Measurements from ENCODE around the gene LSM10. TPM values are rescaled to one million over a fixed set of nuclear protein-coding genes. Genes with fewer than 3 reads are reported as not detected.
A peak's percentile ranks its signal among the peaks of the same experiment; 100 is the strongest.

LSM10 gene
- total RNA-seq, 1 experiment from 2014 or later, result 7.1 TPM

DNA sequence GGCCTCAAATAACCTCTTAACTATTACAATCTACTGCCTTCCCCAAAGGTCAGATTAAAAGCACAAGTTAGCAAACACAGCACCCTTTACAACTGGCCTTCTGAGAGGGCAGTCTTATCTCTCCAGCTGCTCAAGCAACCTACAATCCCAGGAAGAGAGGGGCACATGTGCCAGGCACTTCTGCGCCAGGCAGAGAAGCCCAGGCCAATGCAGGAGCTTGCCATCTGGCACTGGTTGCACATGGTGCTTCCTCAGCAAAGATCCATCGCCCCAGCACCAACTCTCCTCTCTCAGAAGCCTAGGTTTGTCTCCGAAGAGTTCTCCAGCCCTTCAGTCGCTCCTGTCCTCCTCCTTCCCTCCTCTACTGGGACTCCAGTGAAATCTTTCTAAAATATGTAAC is 14.5 kb downstream of the LSM10 start:
- no peak for DNase-seq (ENCODE audit: low spot score)

DNA sequence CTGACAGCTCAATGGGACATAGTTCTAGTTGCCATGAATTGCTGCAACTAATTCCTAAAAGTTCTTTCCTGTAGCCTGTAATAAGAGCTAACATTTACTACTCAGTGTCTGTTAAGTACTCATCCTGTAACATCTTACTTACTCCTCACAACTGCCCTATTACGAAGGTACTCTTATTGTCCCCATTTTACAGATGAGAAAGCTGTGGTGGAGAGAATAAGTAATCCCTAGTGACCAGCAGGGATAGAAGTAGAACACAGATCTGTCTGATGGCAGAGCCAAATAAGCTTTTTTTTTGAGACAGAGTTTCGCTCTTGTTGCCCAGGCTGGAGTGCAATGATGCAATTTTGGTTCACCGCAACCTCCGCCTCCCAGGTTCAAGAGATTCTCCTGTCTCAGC is 15.0 kb downstream of the LSM10 start:
- no peak for DNase-seq (ENCODE audit: low spot score)

DNA sequence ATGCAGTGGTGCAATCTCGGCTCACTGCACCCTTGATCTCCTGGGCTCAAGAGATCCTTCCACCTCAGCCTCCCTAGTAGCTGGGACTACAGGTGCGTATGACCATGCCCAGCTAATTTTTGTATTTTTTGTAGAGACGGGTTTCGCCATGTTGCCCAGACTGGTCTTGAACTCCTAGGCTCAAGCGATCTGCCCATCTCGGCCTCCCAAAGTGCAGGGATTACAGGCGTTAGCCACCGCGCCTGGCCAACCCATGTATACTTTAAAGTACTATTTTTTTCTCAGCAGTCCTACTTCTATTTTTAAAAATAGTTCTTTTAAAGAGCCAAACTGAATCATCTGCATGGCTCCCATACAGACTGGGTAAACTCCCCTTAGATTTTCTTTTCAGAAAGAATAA is 15.5 kb downstream of the LSM10 start:
- DNase-seq (ENCODE audit: low spot score), result no peak

DNA sequence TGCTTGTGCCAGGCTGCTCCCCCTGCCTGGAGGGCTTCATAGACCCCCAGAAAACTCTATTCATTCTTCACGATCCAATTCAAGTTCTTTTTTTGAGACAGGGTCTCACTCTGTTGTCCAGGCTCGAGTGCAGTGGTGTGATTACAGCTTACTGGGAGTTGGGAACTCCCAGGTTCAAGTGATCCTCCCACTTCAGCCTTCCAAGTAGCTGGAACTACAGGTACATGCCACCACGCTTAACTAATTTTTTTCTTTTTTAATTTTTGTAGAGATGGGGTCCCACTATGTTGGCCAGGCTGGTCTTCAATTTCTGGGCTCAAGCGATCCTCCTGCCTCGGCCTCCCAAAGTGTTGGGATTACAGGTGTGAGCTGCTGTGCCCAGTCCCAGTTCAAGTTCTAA is 16.3 kb downstream of the LSM10 start:
- no peak for DNase-seq (ENCODE audit: low spot score)

DNA sequence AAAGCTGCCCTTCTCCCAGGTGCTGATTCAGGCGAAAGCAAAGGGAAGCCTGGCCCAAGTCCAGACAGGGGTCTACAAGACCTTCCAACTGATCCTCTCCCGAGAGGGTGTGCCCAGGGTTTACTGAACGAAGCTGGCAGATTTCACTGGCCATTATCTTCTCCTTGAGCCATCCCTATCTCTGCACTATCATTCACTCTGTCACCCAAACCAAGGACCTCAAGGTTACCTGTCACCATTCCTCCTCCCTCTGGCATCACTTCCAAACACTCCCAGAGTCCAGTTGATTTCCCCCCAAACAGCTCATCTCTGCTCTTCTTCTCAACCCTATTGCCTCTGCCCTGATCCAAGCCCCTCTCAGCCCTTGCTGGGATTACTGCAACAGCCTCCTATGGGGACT is 16.9 kb downstream of the LSM10 start:
- no peak for DNase-seq (ENCODE audit: low spot score)

DNA sequence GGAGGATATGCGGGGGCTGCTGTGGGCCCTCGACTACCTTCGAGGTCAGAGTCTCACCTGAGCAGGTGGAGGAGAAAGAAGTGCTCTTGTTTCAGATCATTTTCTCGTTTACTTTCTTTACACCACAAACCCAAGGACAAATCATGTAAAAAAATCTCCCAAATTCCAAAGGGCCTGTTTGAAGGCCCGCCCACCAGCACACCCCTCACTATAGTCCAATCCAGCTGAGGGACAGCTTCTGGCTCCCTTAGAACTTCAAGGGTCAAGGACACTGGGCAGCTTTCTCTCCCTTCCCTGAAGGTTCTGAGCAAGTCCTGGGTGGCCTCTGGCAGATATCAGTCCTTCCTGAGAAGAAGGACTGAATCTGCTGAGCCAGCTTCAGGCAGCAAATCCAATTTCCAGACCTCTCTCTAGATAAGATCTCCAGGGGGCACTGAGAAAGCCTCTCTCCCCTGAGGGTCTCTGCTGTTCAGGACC is 17.5 kb downstream of the LSM10 start:
- no peak for DNase-seq (ENCODE audit: low spot score)

DNA sequence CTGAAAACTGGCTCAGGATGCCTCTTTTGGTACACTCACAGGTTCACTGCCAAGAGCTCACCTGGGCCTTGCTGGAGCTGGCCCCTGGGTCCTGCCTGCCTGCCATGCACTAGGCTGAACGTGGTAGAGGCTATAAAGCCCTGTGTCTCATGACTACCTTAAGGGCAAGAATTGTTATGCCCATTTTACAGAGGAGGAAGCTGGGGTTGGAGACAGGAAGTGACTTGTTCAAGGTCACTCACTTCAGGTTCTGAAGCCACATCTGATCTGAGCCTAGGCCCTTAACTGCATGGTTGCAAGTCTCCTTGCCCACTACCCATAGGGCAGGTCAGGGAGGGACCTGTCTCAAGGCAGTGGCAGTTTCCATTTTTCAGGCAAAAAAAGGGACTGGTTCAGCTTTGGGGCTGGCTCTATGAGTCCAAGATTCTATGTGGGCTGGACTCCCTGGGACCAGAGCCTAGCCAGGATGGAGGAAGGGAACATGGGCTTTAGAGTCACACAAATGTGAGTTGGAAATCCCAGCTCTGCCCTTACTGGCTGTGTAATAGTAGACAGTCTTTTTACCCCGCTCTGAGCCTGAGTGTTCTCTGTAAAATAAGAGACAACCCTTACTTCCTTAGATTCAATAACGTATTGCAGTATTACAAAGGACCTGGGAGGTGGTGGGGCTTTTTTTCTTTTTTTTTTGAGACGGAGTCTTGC is 19.8 kb downstream of the LSM10 start:
- DNase-seq (ENCODE audit: low spot score), result no peak

DNA sequence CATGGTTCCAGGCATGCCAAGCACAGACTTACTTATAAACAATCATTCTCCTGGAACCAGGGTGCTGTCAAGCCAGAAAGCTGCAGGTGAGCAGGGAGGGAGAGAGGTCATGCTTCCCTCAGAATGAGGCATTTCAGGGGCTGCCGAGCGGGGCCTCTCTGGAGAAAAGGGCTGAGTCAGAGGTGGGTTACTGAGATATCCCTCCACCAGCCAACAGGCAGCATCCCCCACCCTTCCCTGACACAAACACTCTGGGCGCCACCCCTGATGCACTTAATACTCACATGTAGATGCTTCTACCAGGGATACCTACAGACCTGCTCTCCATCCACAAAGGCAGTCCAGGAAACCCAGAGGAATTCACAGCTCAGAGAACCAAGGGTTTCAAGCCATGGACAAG is 25.1 kb downstream of the LSM10 start:
- no peak for DNase-seq (ENCODE audit: low spot score)

DNA sequence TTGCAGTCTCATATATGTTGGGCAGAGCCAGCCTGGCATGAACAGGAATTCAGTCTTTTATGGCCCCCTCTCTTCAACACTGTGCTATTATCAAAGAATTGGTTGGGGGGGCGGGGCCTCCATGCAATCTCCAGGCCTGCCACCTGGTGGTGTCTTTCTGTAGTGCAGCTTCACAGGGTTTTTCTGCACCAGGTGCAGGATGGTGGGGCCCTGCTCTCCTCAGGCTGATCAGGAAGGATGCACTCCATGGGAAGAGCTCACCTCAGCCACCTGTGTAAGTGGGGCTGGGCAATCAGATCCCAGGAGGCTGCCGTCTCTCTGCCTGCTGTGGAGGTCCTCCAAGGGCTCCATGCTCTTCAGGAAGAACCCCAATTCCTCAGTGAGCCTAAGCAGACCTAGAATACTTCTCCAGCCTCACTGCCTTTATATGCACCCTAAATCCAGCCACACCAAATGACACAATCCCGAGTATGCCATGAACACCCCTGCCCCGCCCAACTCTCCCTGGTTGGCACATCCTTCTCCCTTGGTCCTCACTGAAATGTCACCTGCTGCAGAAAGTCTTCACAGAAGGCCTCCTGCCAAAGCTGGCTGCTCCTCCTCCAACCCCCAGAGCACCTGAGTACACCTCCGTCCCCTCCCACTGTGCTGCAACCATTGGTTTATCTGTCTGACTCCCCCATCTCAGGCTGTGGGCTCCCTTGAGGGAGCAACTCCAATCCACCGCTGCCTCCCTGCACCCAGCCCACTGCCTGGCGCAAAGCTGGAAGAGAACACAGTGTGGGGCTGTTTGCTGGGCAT is 28.4 kb downstream of the LSM10 start:
- peak; percentile 48 for DNase-seq (ENCODE audit: low spot score)

DNA sequence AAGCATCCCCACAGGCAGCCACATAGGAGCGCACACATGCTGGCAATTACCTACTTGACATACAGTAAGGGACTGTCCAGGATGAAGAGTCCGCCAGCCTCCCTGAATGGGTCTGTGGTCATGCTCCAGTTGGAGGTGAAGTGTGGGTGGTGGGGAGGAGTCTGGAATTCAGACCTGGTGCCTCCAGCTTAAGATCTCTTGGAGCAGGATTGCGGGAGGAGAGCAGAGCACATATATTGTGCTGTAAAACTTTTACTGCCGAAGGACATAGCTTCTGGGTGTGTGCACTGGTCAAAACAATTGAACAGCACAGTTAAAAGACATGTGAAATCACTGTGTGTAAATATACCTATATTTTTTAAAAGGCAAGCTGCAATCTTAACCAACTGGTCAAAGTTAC is 29.9 kb downstream of the LSM10 start:
- no peak for DNase-seq (ENCODE audit: low spot score)

DNA sequence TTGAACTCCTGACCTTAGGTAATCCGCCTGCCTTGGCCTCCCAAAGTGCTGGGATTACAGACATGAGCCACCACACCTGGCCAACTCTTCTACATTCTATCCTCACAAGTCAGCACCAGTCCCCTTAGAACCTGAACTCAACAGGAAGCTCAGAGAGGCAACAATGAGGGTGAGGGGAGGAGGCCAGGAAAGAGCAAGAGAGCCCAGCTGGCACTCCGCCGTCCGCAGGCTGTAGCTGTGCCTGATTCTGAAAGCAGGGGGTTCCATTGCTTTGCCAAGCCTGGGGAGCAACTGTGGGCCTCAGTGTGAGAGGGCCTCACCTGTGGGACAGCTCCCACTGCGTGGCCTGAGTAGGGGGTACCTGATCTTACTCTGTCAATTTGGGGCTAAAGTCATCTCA is 30.6 kb downstream of the LSM10 start:
- DNase-seq (ENCODE audit: low spot score), result no peak

DNA sequence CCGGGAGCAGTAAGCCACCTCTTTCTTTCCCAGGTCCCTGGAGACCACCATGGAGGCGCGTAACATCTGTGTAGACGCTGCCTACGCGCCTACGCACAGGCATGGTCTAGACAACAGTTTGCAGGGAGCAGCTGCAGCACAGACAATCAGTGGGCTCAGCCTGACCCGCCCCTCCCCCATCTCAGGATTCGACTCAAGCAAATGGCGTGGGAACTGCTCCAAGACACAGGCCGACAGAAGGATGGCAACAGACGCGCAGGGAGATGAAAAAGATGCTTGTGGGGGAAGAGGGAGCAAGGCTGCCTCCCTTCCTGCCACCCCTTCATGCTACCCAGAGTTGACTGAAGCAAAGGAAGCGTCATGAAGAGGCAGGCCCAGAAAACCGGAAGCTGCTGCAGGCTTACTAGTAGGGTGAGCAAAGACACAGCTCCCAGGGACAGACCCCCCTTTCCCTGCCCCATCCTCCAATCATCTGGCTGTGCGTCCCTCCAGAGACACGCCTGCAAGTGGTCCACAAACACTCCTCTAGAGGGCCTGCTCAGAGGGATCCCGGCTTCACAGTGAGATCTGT is 31.5 kb downstream of the LSM10 start:
- no peak for DNase-seq (ENCODE audit: low spot score)

DNA sequence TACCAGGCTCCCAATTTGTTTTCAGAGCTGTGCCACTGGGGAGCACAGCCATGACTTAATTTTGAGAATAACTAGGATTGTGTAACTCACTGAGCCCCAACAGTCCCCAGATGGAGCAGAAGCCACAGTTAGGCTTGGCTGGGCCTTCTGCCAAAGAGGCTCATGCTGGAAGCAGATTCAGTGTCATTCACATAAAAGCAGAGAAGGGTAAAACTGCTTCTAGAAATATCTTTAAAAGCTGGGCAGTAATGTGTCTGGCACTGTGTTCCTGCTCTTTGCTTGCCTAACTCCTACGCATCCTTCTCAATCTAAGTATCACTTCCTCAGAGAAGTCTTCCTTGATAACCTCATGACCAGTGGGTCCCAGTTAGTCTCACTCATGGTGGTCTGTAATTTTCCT is 32.3 kb downstream of the LSM10 start:
- no peak for DNase-seq (ENCODE audit: low spot score)

DNA sequence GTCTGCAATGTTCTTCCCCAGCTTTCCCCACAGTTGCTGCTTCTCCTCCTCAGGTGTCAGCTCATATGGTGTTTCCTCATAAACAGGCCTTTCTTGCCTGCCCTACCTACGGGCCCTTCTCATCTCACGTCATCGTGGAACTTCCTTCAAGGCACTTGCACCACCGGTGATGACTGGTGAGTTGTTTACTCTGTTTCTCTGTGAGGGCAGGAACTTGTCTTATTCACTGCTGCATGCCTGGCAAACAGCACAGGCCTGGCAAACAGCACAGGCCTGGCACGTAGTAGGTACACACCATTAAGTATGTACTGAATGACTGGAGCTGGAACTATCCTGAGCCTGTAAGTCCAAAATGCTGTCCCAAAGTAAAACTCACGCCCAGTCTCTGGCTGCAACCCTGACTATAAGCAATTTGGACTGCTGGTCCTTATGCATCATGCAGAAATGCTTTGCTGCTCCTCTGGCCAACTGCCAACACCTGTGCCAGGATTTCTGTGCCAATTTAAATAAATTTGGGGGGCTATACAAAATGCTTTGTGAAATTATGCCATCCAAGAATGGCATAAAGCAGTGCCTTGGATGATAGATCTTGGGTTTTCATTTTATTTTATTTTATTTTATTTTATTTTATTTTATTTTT is 37.7 kb downstream of the LSM10 start:
- no peak for DNase-seq (ENCODE audit: low spot score)

DNA sequence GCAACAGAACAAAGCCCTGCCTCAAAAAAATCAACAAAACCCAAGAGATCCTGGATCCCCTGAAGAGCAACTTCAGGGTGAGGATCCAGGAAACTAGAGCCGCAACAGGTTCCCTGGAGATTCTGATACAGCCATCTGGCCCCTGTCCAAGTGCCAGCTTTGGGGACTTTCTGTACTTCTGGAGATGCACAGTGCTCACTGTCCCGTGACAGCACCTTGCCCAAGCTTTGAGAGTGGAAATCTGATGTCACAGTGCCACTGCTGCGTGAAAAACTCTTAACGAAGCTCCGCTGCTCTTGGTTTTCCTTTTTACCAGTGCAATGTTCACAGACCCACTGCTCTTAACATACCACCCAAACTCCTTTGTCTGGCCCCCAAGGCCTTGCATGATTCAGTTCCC is 38.3 kb downstream of the LSM10 start:
- DNase-seq (ENCODE audit: low spot score), result no peak

DNA sequence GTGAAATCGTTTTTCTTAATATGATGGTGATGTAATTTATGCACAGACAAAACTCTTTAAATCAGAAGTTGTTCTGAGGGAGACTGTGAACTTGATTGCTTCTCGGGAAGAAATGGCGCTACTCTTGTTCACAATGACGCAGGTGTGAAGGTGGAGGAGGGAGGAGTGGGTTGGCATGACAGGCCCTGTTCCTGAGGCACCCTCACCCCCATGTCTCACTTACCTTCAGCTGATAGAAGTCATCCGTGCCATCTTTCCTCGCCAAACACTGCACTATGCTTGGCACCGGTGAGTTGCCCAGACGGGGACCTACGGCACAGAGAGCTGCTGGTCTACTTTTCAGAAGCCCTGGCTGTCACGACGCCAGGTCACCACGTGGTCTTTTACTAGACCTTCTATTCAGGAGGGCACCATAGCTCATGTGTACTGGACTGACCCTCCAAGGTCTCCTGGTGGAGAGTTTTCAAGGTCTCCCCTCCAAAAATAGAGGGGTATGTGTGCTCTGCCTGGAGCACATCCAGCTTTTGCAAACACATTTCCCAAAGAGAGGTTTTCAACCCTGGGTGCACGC is 39.1 kb downstream of the LSM10 start:
- no peak for DNase-seq (ENCODE audit: low spot score)

DNA sequence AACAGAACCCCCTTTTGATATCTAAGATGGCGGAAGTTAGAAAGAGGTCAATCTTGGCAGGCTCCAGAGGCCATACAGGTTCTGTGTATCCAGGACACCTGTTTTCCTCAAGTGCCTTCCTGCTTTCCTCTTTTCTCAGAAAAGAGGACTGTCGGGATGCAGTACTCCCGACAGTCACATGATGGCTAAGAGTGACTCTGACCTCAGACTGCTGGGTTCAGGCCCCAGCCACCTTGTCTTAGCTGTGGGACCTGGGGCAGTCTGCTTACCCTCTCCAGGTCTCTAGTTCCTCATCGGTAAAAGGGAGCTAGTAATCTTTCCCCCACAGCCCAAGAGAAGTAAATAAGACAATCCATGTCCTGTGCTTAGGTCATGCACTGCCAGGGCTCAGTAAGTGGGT is 41.9 kb downstream of the LSM10 start:
- DNase-seq (ENCODE audit: low spot score), result no peak

DNA sequence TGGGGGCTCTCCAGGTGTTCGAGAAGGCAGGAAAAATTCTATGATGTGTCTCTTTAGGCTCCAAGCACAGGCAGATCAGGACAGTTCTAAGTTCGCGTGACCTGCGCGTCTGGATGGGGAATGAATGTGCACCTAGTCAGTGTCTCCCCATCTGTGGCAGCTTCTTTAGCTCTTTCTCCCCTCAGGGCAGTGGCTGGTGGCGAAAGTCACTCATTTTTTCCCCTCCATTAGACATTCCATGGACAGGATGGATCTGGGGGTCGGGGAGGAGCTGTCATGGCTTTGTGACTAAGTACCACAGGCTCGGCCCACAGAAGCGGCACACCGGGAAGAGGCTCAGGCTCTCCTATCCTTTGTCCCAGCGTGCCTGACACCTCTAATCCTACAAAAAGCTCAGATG is 43.2 kb downstream of the LSM10 start:
- DNase-seq (ENCODE audit: low spot score), result no peak

DNA sequence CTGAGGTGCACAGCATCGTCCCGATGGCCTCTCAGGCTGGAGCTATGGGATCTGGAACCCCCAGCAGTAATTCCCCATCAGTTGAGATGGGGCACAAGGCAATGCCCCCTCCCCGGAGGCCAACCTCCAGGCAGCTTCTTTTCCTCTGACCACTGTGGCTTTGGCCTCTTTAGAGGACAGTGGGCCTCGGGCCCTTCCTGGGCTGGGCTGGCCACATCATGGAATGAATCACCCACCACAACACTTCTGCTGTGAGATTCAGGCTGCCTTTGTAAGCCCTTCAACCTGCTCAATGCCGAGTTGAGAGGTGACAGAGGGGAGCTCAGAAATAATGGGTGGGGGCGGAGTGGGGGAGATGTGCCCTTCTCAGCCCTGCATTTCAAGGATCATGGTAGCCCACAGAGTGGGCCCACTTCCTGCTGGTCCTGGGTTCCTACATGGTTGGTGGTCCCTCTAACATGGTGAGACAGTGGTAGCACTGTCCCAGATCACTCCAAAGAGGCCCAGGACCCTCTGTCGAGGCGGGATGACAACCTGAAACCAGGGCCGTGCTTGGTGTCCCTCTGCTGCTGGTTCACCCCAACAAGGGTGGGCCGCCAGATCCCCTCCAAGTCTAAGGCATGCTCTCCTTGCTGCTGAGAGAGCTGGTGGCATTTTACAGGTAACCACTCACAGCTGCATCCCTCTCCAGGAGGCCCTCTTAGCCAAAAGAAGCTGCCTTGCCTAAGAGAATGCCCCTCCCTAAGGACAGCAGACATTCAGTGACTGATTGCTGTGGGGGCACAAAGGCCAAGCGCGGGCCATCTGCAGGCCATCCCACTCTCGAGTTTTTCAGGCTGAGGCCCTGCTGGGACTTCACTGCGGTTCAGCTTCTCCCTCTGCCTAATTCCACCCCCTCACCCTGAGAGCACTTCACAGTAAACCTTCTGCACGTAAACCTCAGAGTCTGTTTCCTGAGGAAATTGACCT is 44.5 kb downstream of the LSM10 start:
- no peak for DNase-seq (ENCODE audit: low spot score)

DNA sequence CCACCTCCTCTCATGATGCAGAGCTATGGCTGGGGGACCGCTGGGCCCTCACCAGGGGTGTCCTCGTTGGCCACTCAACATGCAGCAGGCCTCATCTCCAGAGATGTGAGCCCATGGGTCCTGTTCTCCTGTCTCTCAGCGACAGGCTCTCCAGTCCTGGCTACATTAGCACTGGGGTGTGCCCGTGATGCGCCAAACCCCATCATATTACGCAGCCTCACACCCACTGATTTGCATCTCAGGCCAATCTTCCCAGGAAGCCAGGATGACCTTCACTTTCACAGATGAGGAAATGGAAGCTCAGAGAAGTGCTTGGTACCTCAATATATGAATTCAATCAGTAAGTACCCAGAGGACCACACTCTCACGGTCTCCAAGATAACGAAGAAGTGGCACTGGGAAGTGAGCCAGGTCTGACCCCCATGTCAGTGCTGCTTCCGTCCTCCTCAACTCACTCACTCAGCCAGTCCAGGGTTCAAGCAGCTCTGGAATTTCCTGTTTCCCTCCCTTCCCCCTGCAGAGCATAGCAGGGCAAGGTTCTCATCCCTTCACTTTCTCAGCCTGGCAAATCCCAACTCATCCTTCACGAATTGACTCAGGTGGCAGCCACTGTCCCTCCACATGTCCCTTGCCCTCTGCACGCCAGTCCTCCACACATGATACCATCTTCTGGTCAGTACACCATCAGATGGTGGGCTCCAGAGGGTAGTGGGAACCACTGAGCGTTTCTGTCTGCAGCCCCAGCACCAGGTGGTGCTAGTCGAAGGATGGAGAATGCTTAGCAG is 45.4 kb downstream of the LSM10 start:
- no peak for DNase-seq (ENCODE audit: low spot score)
